HG02798 (cell line): ENCODE measurements around the gene AGAP1.

Experiments used
- ATAC-seq: cut with Tn5 transposase; IDR thresholded peaks from one replicate; pipeline ENCODE4 v1.9.1; 2021; ENCODE audit warnings: mild to moderate bottlenecking; ENCODE audit not compliant: unreplicated experiment, poor library complexity

Gene AGAP1

DNA sequence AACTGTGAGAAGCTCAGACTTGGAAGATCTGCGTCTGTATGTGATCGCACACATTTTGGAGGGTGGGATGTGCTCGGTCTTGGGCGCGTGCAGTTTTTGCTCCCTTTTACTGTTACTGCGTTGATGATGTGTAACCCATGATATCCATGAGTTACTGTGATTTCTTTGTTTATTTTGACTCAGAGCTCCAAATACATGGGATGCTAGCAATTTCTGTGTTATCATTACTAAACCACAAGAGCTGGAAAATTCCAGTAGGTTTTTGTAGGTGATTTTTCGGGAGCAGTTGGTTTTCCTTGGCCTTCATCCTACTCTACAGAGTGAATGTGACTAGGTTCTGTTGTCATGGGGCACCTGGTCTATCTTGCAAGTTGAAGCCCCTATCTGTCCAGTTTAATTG, 124.2 kb downstream of the AGAP1 start:
- ATAC-seq, result no peak

DNA sequence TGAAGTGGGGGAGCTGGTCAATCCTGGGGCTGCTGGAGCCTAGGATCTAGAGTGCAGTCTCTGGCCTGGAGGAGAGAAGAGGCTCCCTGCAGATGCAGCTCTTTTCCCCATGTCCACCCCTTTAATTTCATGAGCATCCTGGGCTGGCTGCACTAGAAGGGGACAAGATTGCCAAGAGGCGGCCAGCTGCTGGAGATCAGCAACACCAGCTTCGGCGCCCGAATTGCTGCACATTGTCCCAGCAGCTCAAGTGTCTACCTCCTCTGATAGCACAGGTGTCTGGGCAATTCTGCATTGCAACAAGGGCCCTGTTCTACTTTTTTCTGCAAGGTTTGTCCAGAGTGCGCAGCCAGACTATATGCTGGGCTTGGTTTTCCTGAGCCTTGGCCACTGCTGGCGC, 125.7 kb downstream of the AGAP1 start:
- ATAC-seq, result no peak

DNA sequence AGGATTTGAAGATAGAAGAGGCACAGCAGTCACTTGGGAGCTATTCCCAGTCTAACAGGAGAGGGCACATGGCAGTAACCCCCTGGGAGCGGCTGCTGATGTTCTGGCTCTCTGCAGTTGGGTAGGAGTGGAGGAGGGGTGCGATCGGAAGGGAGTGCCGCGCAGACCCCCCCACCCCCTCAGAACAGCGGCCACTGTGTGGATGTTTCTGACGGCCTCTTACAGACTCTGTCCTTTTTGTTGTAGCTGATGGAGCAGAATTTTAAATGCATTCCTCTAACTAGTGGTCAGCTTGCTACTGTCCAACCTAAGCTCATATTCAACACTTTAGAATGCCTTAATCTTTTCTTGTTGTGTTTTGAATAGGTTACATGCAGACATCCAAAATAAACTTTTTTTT, 127.9 kb downstream of the AGAP1 start:
- ATAC-seq, result no peak

DNA sequence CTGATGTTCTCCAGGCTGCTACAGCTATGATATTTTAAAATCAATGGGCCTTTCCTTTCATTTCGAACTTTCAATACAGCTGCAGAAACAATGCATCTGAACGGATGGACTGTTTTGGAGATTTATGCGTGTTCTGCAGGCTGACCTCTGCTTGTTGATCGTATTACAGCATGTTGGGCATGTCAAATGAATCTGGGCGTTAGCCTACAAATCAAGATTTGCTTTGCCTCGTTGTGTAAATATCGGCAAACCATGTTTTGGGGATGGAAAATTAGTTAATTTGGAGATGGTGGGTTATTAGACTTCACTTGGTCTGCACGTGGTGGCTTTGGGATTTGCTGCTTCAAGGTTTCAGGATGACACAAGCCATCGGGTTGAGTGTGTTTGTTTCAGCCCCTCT, 129.3 kb downstream of the AGAP1 start:
- no peak for ATAC-seq

DNA sequence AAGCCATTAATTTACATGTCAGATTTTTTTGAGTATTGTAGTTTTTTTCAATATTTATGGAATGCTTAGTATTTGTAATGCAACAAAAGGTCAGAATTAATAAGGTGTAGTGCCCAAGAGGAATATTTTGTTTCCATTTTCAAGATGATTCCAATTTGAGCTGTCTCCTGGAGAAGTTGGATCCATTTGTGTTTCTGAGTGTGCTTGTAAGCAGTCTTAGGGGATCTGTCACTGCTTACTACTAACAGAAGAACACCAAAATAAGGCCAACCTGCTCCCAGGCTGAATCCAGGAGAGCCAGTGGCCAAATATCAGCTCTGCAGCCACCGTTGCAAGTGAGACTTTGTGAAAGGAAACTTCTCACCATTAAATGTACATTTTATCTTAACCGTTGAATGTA, 129.9 kb downstream of the AGAP1 start:
- ATAC-seq, result no peak

DNA sequence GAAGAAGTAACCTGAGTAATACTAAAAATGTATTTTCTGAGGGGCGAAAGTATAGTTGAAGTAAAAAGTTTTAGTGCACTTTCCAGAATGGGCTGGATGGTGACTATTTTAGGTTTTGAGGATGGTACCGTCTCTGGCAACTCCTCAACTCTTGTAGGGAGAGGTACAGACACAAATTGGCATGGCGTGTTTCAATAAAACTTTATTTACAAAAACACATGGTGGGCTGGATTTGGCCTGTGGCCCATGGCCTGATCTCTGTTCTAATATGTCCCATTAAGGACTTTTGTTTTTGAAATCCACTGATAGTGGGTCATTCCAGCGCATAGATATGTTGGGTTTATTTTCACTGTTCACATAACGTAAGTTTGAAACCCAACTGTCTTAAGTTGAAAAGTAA, 132.8 kb downstream of the AGAP1 start:
- no peak for ATAC-seq

DNA sequence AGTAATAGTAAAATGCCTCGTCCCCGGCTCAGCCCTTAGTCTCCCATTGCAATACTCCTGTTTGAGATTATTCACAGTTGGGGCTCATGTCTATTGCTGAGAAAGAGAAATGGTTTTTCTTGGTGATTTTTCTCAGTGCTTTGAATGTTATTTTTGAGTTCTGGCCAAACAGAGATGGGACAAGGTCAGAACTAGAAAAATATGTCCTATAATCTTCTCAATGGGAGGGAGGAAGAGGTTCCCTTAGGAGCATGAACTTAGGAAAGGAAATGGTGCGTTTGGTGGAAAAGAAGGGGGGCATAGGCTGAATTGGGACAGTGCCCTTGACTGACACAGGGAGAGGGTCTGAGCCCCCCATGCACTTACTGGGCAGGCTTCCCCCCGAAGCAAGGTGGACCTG, 133.8 kb downstream of the AGAP1 start:
- no peak for ATAC-seq

DNA sequence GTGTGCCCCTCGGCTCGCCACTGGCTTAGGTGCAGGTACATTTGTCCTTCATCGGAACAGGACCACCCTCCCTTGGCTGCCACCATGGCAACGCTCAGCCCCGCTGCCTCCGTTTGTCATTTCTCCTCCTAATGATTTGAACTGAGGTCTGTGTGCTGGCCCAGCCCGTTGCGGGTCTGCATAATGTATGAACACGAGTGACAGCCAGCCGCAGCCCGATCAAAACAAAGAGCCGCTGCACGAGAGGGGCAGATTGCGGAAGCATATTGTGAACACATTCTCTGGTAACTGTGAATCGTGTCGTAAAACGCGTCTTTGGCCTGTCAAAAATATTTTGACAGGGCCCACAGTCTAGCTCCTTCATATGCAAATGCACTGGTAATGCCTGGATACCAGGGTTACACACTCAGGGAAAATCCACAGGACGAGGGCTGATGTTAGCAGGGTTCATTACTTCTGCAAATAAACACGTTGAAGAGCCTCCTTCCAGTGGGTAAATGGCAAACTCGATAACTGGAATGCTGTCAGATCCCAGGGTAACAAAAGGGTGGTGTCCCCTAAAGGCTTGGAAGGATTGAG, 137.0 kb downstream of the AGAP1 start:
- ATAC-seq, result no peak

DNA sequence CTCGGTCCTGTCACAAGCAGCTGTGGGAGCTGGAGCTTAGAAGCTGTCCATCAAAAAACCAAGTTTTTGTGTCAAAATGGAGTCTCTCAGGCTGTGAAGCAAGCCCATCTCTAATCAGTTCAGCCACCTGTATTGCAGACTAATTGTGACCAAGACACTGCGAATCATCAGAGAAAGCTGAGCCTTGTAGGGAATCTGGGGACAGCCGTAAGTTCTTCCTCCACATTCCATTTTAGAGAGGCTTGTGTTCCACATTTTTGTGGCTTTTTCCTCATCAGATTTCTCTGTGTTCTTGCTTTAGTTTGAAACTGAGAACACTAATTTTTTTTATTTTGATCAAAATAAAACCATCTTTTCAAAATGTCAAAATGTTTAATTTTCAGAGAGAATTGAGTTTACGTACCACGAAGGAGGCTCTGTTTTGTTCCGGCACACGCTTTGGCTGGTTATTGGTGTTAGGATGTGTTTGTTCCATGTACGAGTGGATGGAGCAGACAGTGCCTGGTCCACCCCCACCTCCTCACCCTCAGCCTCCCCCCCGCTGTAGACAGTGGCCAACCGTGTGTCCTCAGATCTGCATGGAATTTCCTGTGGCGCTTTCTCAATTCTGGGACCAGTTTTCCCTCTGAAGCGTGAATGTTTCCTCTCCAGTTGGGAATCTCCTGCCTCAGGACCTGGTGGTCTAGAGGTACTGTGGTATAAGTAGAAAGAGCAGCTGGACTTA, 140.8 kb downstream of the AGAP1 start:
- ATAC-seq, result no peak

DNA sequence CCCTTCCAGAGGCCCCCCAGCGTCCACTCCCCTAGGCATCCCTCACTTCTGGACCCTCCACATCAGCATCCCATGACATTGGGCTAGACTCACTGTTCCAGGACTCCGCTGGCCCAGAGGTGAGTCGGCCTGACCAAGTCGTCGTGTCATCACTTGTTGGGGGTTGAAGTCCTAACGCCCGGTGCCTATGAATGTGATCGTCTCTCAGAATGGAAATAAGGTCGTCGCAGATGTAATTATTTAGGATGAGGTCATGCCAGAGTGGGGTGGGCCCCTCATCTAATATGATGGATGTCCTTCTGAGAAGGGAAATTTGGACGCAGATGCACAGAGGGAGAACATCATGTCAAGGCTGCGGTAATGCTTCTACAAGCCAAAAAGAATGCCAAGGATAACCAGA, 142.7 kb downstream of the AGAP1 start:
- ATAC-seq, result no peak

DNA sequence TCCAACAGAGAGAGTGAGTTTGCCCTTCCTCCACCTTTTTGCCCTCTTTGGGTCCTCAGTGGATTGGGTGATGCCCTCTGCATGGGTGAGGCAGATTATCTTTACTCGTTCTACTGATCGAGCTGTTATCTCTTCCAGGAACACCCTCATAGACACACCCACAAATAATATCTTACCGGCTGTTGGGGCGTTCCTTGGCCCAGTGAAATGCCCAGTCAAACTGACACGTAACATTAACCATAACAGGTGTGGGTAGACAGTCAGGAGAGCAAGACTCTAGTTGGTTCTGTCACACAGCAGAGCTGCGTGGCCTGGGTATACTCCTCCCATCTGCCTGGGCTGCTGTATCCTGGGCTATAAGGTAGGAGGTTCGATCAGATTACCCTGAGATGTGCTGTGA, 144.1 kb downstream of the AGAP1 start:
- ATAC-seq, result no peak

DNA sequence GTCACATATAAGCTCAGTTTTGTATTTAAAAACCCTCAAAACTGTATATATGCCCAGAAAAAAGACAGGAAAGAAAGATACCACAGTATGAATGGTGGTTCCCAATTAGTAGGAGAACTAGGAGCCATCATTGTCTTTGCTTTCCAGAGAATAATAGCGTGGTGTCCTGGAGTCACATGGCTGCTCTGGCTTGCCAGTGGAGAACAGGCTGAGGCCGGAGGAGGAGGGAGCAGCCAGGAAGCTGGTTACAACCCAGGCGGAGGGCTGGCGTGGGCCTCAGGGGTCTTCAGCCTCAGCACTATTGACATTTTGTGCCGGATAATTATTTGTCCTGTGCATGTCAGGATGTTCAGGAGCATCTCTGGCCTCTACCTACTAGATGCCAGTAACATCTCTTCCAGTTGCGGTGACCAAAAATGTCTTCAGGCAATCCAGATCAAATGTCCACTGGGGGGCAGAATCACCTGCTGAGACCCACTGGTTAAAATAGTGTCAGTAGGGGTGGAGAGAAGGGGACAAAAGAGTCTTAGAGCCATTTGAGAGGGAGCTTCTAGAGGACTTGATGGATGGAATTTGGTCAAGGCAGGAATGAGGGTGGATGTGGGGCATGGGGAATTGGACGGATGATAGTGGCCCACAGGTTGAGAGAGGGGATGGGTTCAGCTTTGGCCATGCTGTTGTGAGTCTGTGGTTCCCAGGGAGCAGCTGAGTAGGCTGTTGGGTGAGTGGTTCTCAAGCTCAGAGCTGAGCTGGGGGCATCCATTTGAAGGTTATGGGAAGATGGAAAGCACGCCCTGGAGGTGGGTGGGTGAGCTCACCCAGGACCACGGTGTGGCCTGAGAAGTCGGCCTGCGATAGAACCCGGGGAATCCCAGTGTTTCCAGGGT, 144.9 kb downstream of the AGAP1 start:
- no peak for ATAC-seq

DNA sequence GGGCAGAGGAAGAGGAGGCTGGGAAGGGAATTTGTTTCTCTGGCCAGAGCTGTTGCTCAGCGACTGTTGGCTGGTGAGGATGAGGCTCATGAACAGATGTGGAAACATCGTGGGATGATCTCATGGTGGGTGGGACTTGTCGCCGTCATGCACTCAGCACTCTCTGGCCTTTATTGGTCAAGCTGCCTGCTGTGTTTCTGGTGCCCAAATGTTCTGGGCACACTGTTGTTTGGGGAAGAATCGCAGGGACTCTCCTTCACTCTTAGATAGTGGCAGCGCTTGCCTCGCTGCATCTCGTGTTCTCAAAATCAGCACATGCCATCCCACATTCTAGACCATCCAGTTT, 145.6 kb downstream of the AGAP1 start:
- no peak for ATAC-seq

DNA sequence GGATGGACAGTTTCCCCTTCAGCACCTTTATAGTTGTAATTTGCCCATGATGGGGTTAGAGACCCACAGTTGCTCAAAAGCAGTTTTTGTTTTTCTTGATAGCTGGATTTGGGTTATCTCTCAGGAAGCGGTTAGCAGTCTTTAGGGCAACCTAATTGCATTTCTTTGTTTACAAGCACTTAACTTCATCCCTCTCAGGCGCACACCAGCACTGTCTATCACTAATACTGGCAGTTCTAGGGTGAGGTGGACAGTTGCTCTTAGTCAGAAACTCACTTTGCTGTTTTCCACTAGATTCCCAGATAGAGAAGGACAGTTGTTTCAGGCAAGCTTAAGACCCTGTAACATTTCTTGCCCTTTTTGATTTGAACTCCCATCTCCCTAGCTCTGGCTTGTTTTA, 146.0 kb downstream of the AGAP1 start:
- no peak for ATAC-seq

DNA sequence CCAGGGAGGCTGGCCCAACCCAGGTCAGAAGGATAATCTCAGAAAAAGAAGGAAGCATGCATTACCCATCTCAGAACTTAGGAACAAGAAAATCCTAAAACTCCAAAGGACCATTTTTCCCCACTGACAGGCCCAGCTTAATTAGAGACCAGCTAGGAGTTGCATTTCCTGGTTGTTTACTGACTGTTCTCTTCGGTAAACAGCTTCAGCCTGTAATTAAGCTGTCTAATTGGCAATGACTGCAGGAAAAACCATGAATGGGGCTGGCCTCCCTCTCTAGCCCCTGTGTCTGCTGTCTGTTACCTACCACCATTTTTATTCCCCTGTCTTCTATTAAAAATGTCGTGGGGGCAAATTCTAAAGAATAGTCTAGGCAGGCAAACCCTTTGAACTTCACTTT, 146.5 kb downstream of the AGAP1 start:
- no peak for ATAC-seq

DNA sequence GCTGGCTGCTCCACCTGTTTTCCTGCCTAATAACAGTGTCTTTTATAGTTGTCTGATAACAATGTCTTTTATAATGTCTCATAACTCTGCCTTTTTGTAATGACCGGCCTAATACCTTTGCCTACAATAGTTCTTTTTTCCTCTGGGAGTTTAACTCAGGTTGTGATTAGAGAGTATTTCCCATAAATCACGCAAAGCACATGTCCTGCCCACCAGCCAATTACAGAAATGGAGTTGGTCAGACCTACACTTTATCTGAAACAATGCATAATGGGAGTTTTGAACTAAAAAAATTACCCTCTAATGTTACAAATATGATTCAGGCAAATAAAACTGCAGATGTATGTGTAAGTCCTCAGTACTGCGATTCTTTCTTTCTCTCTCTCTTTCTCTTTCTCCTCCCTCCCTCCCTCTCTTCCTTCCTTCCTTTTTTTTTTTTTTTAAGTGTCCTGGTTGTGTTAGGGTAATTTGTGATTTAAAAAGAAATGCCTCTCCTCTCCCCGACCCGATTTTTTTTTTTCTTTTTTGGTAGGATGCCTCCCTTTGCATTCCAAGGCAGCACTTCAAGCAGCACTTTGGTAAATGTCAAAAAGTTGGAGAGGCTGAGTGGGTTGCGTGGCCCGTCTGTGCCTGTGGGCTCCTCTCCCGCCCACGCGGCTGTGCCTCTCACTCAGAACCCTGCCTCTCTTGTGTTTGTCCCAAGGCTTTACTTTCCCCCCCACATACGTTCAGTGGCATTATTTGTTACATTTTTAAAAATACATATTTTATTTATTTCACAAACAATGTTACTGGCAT, 147.3 kb downstream of the AGAP1 start:
- ATAC-seq, result no peak

DNA sequence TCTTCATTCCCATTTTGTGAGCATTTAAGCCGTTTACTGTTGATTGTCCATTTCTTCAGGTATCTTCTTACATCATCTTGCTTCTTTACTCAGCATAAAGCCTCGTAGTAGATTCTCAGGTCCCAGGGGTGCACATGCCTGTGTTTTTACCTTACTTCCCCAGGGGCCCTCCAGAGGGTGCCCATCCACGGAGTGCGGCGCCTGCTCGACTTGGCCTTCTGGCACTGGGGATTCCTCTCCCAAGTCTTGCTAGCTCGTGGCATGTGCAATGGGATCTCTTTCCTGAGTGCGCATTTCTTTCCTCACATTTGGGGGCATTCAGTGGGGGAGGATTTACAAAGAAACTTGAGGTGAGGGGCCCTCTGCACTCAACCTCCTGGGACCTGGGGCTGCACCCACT, 148.1 kb downstream of the AGAP1 start:
- no peak for ATAC-seq

DNA sequence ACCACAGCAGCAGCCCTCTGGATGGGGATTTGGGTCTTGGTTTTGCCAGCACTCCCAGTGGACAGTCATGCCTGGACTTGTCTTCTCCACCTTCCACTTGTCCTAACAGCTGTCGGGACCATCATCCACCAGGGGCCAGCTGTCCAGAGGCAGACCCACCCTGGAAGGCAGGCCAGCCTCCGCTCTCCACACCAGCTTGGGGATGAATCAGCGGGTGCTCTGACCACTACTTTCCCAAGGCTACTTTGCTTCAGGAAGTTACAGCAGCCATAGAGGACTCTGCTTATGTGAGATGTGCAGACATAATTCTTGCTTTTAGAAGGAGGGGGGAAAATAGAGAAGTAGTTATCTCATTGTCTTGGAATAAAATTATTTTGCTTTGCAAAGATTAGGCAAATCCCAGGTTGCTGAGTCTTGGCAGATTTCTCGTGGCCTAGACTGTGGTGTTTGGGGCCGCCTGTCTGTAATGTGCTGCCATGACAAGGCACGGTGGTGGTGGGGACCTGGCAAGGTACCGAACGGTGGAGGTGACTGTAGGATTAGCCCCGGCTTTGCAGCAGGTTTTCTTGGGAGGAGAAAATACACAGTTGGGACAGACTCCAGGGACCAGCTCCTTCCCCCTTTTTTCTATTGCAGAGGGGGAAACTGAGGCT, 148.7 kb downstream of the AGAP1 start:
- ATAC-seq, result no peak

DNA sequence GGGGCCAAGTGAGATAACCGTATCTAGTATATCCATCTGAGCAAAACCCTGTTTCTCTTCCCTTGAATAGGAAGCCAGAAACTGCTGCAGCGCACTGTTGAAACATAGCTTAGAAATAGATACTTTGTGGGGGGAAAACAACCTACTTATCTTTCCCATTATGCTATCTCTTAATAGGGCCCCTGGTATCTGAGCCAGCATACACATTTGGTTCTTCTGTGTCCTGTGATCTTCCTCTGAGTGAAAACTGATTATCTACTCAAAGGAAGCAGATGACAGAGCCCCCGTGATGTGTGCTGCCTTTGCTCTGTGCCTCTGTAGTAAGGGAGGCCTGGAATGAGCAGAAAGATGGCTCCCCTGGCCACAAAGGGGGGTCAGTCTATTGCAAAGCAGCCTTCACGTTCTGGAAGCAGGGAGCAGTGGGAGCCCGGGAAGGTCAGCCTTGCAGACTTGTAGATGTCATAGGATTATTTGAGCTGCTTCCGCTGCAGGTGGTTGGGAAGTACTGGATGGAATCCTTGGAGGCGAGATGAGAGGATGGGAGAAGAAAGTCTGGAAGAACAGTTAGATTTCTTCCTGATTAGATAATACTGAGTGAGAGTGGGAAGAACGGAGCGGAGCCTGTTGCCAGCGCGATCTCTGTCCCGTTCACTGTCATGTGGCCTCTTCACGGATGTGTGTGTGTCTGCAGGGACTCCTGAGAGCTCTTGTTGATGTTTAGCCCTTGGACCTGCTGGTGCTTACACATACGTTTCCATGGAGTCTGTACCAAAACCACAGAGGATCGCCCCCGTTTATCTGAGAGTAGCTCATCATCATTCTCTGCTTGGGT, 150.1 kb downstream of the AGAP1 start:
- no peak for ATAC-seq
